ENCODE data around the gene PDZRN4.

DNA sequence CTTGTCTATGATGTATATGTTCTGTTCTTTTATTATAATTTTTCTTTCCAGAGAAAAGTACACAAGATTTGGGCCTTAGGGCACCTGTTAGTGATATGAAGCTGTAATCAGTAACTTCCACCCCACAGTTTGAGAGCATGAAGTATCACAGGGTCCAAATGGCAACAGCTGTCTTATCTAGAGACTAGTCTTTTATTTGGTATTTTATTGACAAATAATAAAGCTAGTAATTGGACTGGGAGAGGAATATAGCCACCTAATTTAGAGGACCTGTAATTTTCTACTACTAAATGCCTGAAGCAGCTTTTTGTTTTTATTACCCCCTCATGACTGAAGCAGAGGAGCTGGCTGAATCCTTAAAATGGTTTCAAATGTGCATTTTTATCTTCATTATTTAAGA is 174.8 kb downstream of the PDZRN4 start:
- TF ChIP-seq, protein P1, sequence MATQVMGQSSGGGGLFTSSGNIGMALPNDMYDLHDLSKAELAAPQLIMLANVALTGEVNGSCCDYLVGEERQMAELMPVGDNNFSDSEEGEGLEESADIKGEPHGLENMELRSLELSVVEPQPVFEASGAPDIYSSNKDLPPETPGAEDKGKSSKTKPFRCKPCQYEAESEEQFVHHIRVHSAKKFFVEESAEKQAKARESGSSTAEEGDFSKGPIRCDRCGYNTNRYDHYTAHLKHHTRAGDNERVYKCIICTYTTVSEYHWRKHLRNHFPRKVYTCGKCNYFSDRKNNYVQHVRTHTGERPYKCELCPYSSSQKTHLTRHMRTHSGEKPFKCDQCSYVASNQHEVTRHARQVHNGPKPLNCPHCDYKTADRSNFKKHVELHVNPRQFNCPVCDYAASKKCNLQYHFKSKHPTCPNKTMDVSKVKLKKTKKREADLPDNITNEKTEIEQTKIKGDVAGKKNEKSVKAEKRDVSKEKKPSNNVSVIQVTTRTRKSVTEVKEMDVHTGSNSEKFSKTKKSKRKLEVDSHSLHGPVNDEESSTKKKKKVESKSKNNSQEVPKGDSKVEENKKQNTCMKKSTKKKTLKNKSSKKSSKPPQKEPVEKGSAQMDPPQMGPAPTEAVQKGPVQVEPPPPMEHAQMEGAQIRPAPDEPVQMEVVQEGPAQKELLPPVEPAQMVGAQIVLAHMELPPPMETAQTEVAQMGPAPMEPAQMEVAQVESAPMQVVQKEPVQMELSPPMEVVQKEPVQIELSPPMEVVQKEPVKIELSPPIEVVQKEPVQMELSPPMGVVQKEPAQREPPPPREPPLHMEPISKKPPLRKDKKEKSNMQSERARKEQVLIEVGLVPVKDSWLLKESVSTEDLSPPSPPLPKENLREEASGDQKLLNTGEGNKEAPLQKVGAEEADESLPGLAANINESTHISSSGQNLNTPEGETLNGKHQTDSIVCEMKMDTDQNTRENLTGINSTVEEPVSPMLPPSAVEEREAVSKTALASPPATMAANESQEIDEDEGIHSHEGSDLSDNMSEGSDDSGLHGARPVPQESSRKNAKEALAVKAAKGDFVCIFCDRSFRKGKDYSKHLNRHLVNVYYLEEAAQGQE (IDR thresholded peaks at IDR 0.05; ENCODE audit: insufficient read depth in 1 of 2, low read depth in 2 of 2, low read length in 2 of 2), result no peak
- no peak for TF ChIP-seq POLR2AphosphoS5 (IDR thresholded peaks at IDR 0.05; ENCODE audit: low read depth, low read length)

Measured in PFSK-1 (cell line).